Natural killer cell (primary cell): ENCODE measurements around the gene NUDT4B. TPM values are rescaled to one million over a fixed set of nuclear protein-coding genes. Genes with fewer than 3 reads are reported as not detected.
"Not testable (repeated sequence)": the region's sequence is repeated elsewhere in the genome, so short reads cannot be mapped to it uniquely, and the experiment has no call there.

Experiments used
- ATAC-seq, 3 donors: fragments of 150-1000 bp in 2 of 3; fragments of 200-7000 bp in 1 of 3; cut with Tn5 transposase; 1 replicate in 1 of 3; 2 replicates in 2 of 3; pipeline ENCODE4 v1.10.0; 2021; ENCODE audit warnings: mild to moderate bottlenecking in 2 of 3, moderate library complexity in 2 of 3
- DNase-seq, 2 donors: peaks; one replicate each; pipeline versions ENCODE4 v3.0.0 to v3.0.0-alpha.2; 2013 to 2021; ENCODE audit warnings: mixed read lengths in 1 of 2
- H3K27ac ChIP-seq: one replicate; pipeline ENCODE4 v1.5.1; 2013; ENCODE audit warnings: mild to moderate bottlenecking, low read length
- H3K27me3 ChIP-seq: one replicate; pipeline ENCODE4 v1.6.1; 2013; ENCODE audit warnings: low read length; ENCODE audit not compliant: control insufficient read depth, insufficient read depth
- H3K36me3 ChIP-seq: one replicate; pipeline ENCODE4 v1.6.1; 2013; ENCODE audit warnings: low read length; ENCODE audit not compliant: control insufficient read depth, insufficient read depth
- H3K4me1 ChIP-seq: one replicate; pipeline ENCODE4 v1.6.1; 2013; ENCODE audit warnings: low read length; ENCODE audit not compliant: control insufficient read depth, insufficient read depth
- H3K4me3 ChIP-seq: one replicate; pipeline ENCODE4 v1.5.1; 2013; ENCODE audit warnings: low read length
- H3K9me3 ChIP-seq: one replicate; pipeline ENCODE4 v1.6.1; 2013; ENCODE audit warnings: low read length; ENCODE audit not compliant: control insufficient read depth, insufficient read depth
- H3K27ac Mint-ChIP-seq, 2 donors: one replicate each; pipeline ENCODE4 v1.8.0; 2022; ENCODE audit warnings: mild to moderate bottlenecking in 2 of 2, mixed read lengths in 2 of 2, moderate library complexity in 1 of 2
- H3K27me3 Mint-ChIP-seq, 2 donors: one replicate each; pipeline ENCODE4 v1.8.0; 2022; ENCODE audit warnings: low read depth in 2 of 2, mixed read lengths in 2 of 2
- H3K36me3 Mint-ChIP-seq: one replicate; pipeline ENCODE4 v1.8.0; 2022; ENCODE audit warnings: mixed read lengths
- H3K4me1 Mint-ChIP-seq, 2 donors: one replicate each; pipeline ENCODE4 v1.8.0; 2022; ENCODE audit warnings: mixed read lengths in 2 of 2
- H3K4me3 Mint-ChIP-seq: one replicate; pipeline ENCODE4 v1.8.0; 2022; ENCODE audit warnings: mild to moderate bottlenecking, moderate library complexity, mixed read lengths
- H3K9me3 Mint-ChIP-seq, 2 donors: one replicate each; pipeline ENCODE4 v1.8.0; 2022; ENCODE audit warnings: mixed read lengths in 2 of 2
- WGBS: methylation state at CpG from one replicate; pipeline ENCODE4 v1.1.7; 2013; ENCODE audit warnings: missing lambda C conversion rate; ENCODE audit not compliant: insufficient coverage; 5-methylcytosine and 5-hydroxymethylcytosine counted together
- intact Hi-C: fragments of 100-400 bp; cut with micrococcal nuclease; formaldehyde crosslinking; loops from one replicate; pipeline ENCODE4 v1.14.2; 2022
- total RNA-seq, 4 donors: library from RNA; stranded (reverse); fragments of 120-200 nt in 1 of 4; gene quantifications; one replicate each; pipeline versions ENCODE4 v1.2.3 to v1.2.4, GENCODE V29; 2013 to 2022

Gene NUDT4B
- total RNA-seq, 3 donors from 2014 or later (not counting 1 experiment from before 2014, with no cell fraction given): 1.6 to 3.9 TPM; not detected in 1

DNA sequence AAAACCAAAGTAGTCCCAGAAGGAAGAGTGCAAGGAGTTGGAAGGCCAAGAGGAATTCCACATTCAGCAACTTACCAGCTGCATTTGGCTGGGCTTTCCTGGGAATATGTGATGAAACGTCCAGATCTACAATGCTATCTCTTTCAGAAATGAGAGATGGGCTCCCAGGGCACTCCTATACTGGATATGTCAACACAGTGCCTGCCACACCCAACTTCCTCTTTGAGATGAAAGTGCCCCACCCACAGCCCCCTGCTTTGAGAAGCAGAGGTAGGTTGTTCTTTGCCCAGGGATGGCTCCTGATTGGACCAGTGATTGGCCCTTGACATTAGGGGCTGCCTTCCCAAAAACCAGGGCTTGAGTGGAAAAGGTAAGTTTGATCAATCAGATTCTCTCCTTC lies 36.2 kb upstream of the NUDT4B start:
- DNase-seq, H3K4me1 Mint-ChIP-seq, H3K4me3 ChIP-seq, H3K9me3 ChIP-seq, H3K27me3 Mint-ChIP-seq, H3K27me3 ChIP-seq, H3K36me3 Mint-ChIP-seq, H3K9me3 Mint-ChIP-seq, H3K4me1 ChIP-seq, H3K4me3 Mint-ChIP-seq, H3K27ac Mint-ChIP-seq, H3K36me3 ChIP-seq, H3K27ac ChIP-seq, intact Hi-C loops, ATAC-seq: not testable (repeated sequence)
- WGBS: no CpG with 5 or more reads among the region's 1 CpG

- H3K36me3 ChIP-seq, H3K27ac Mint-ChIP-seq, H3K4me1 ChIP-seq, H3K36me3 Mint-ChIP-seq, DNase-seq, intact Hi-C loops, H3K9me3 ChIP-seq, H3K27ac ChIP-seq, H3K4me3 ChIP-seq, H3K9me3 Mint-ChIP-seq, H3K27me3 ChIP-seq, H3K4me3 Mint-ChIP-seq, H3K27me3 Mint-ChIP-seq, H3K4me1 Mint-ChIP-seq: not testable (repeated sequence)
- WGBS: no CpG with 5 or more reads among the region's 3 CpGs
- peak in 2 of 3 donors; percentile 31 to 50 for ATAC-seq
Measured at GRCh38 chr1:148715518-148715917, 33.1 kb upstream of the NUDT4B start.

DNA sequence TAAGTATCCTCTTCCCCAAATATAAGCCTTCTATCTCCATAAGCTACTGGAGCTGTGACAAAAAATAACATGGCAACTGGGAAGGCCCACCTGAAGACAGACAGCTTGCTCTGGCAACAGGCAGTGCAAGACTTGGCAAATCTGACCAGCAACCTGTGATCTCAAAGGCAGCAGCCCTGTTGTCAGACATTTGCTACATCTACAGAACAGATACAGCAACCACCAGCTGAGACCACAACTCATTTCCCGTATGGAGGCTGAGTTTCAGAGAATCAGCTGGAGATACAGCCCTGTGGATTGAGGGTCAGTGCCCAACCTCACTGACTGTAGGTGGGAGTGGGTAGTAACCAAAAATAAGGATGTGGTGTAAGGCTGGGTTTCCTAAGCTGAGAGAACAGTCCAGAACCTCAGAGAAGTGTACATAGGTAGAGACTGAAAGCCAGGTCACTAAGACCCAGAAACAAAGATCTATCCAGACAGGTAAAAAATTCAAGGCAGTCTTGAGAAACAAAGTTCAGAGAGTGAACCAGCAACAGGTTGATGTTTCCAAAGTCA lies 31.5 kb upstream of the NUDT4B start:
- peak in 1 of 3 donors; percentile 40 for ATAC-seq
- H3K9me3 ChIP-seq, H3K27me3 ChIP-seq, H3K36me3 ChIP-seq, H3K27me3 Mint-ChIP-seq, H3K36me3 Mint-ChIP-seq, DNase-seq, H3K4me3 ChIP-seq, H3K27ac ChIP-seq, H3K4me1 Mint-ChIP-seq, H3K4me1 ChIP-seq, H3K27ac Mint-ChIP-seq, H3K9me3 Mint-ChIP-seq, intact Hi-C loops, H3K4me3 Mint-ChIP-seq: not testable (repeated sequence)
- WGBS: no CpG with 5 or more reads among the region's 1 CpG

- DNase-seq, H3K36me3 Mint-ChIP-seq, H3K4me1 ChIP-seq, H3K4me3 ChIP-seq, H3K27ac Mint-ChIP-seq, H3K27ac ChIP-seq, H3K27me3 ChIP-seq, H3K4me1 Mint-ChIP-seq, H3K9me3 Mint-ChIP-seq, intact Hi-C loops, H3K36me3 ChIP-seq, H3K27me3 Mint-ChIP-seq, ATAC-seq, H3K9me3 ChIP-seq, H3K4me3 Mint-ChIP-seq: not testable (repeated sequence)
- no CpG with 5 or more reads among the region's 9 CpGs for WGBS
Measured at GRCh38 chr1:148720918-148721317, 27.7 kb upstream of the NUDT4B start.

DNA sequence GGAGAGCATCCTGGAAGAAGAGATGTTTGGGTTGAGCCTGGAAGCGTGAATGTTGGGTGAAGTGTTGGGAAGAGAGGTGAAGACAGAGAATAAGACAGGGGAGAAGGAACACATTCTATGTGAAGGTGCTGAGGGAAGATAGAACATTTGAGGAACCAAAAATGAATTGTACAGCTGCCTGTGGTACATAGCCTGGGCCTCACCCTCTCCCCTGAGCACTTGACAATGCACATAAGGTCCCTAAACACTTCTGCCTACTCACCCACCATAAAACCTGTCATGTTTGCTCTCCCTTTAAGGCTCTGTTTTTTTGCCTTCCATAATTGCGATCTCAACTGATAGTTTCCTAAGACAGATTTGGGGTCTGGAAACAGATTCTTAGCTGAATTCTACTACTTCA lies 25.8 kb upstream of the NUDT4B start:
- H3K27ac ChIP-seq, H3K9me3 ChIP-seq, H3K4me1 ChIP-seq, H3K27me3 ChIP-seq, H3K4me1 Mint-ChIP-seq, H3K27ac Mint-ChIP-seq, H3K36me3 ChIP-seq, H3K4me3 Mint-ChIP-seq, ATAC-seq, H3K36me3 Mint-ChIP-seq, DNase-seq, H3K9me3 Mint-ChIP-seq, intact Hi-C loops, H3K4me3 ChIP-seq, H3K27me3 Mint-ChIP-seq: not testable (repeated sequence)
- no CpG with 5 or more reads among the region's 2 CpGs for WGBS

- H3K4me1 ChIP-seq, intact Hi-C loops, ATAC-seq, H3K27ac ChIP-seq, H3K4me1 Mint-ChIP-seq, DNase-seq, H3K27me3 Mint-ChIP-seq, H3K27me3 ChIP-seq, H3K9me3 Mint-ChIP-seq, H3K9me3 ChIP-seq, H3K4me3 Mint-ChIP-seq, H3K27ac Mint-ChIP-seq, H3K36me3 ChIP-seq, H3K36me3 Mint-ChIP-seq, H3K4me3 ChIP-seq: not testable (repeated sequence)
- no CpG with 5 or more reads among the region's 3 CpGs for WGBS
Measured at GRCh38 chr1:148723515-148723914, 25.1 kb upstream of the NUDT4B start.

GRCh38 chr1:148724872-148725271 lies 23.7 kb upstream of the NUDT4B start:
- H3K9me3 ChIP-seq, ATAC-seq, H3K27me3 ChIP-seq, H3K27ac ChIP-seq, H3K27me3 Mint-ChIP-seq, H3K4me3 Mint-ChIP-seq, H3K4me3 ChIP-seq, intact Hi-C loops, H3K9me3 Mint-ChIP-seq, H3K36me3 Mint-ChIP-seq, DNase-seq, H3K27ac Mint-ChIP-seq, H3K4me1 Mint-ChIP-seq, H3K36me3 ChIP-seq, H3K4me1 ChIP-seq: not testable (repeated sequence)
- WGBS: no CpG with 5 or more reads among the region's 3 CpGs

DNA sequence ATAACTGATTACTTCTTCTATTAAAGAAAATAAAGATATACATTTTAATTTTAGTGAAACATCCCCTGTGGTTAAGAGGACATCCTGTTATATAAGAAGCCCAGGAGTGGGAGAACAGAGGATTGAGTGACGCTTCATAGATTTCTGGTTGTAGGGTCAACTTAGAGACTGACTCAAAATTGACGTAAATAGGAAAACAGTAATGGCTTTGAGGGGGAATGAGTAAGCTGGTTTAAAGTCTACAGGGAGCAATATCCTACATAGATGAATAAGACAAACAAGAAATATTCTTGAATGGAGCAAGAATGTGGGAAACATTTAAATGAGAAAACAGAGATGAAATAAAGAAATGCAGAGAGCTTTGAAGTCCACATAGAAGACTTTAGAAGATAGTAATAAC lies 20.7 kb upstream of the NUDT4B start:
- H3K27ac Mint-ChIP-seq, H3K4me3 ChIP-seq, H3K36me3 ChIP-seq, DNase-seq, H3K9me3 ChIP-seq, H3K4me3 Mint-ChIP-seq, H3K36me3 Mint-ChIP-seq, H3K27me3 Mint-ChIP-seq, H3K27me3 ChIP-seq, ATAC-seq, H3K4me1 ChIP-seq, intact Hi-C loops, H3K9me3 Mint-ChIP-seq, H3K4me1 Mint-ChIP-seq, H3K27ac ChIP-seq: not testable (repeated sequence)
- no CpG with 5 or more reads among the region's 2 CpGs for WGBS
